GM19452 (cell line): ENCODE data around the gene RYR2.

Source experiments
- ATAC-seq: cut with Tn5 transposase; IDR thresholded peaks from one replicate; pipeline ENCODE4 v1.9.1; 2021; ENCODE audit not compliant: unreplicated experiment

Gene RYR2

GRCh38 chr1:237619553-237619952 is 577.6 kb downstream of the RYR2 start:
- no peak for ATAC-seq

GRCh38 chr1:237634922-237635321 is 592.9 kb downstream of the RYR2 start:
- no peak for ATAC-seq

GRCh38 chr1:237638555-237638954 is 596.6 kb downstream of the RYR2 start:
- ATAC-seq, result no peak

- ATAC-seq, result no peak
These were observed 598.2 kb downstream of the RYR2 start for GRCh38 chr1:237640011-237640671.

GRCh38 chr1:237640966-237641365 is 599.0 kb downstream of the RYR2 start:
- no peak for ATAC-seq

- no peak for ATAC-seq
These were observed 608.8 kb downstream of the RYR2 start for GRCh38 chr1:237650809-237651208.

GRCh38 chr1:237655778-237656177 is 613.8 kb downstream of the RYR2 start:
- ATAC-seq, result no peak

- no peak for ATAC-seq
These were observed 622.4 kb downstream of the RYR2 start for GRCh38 chr1:237664348-237664747.

- ATAC-seq, result no peak
These were observed 628.3 kb downstream of the RYR2 start for GRCh38 chr1:237670302-237670701.

GRCh38 chr1:237671262-237671661 is 629.3 kb downstream of the RYR2 start:
- no peak for ATAC-seq

- ATAC-seq, result no peak
These were observed 630.0 kb downstream of the RYR2 start for GRCh38 chr1:237671935-237672334.

- no peak for ATAC-seq
These were observed 630.8 kb downstream of the RYR2 start for GRCh38 chr1:237672748-237673147.

- no peak for ATAC-seq
These were observed 631.6 kb downstream of the RYR2 start for GRCh38 chr1:237673631-237674030.

GRCh38 chr1:237677979-237678378 is 636.0 kb downstream of the RYR2 start:
- no peak for ATAC-seq

GRCh38 chr1:237679687-237680086 is 637.7 kb downstream of the RYR2 start:
- ATAC-seq, result no peak

GRCh38 chr1:237681210-237681609 is 639.2 kb downstream of the RYR2 start:
- no peak for ATAC-seq

- no peak for ATAC-seq
These were observed 642.3 kb downstream of the RYR2 start for GRCh38 chr1:237684236-237684635.

GRCh38 chr1:237685551-237685950 is 643.6 kb downstream of the RYR2 start:
- no peak for ATAC-seq

- ATAC-seq, result no peak
These were observed 645.8 kb downstream of the RYR2 start for GRCh38 chr1:237687804-237688203.

GRCh38 chr1:237690656-237691055 is 648.7 kb downstream of the RYR2 start:
- ATAC-seq, result no peak

- ATAC-seq, result no peak
These were observed 650.3 kb downstream of the RYR2 start for GRCh38 chr1:237692255-237692654.

GRCh38 chr1:237695878-237696277 is 653.9 kb downstream of the RYR2 start:
- no peak for ATAC-seq

- ATAC-seq, result no peak
These were observed 658.2 kb downstream of the RYR2 start for GRCh38 chr1:237700181-237700580.
